Activated T-helper 1 cell treated with anti-CD3 and anti-CD28 coated beads, Interleukin-12 subunit alpha, Interleukin-12 subunit beta, Interleukin-2, Interleukin-4 antibody, amounts not matched to agents 30 ng/mL and 10 ng/mL and 1 ng/mL, durations not matched to agents 14 hours and 24 hours and 36 hours (primary cell): ENCODE results near the gene LMO4. TPM values are rescaled to one million over a fixed set of nuclear protein-coding genes. Genes with fewer than 3 reads are reported as not detected.

ENCODE experiments used
- DNase-seq: peaks from one replicate; pipeline ENCODE4 v3.0.0; 2021; ENCODE audit warnings: low spot score
- H3K27ac Mint-ChIP-seq: one replicate; pipeline ENCODE4 v1.8.0; 2021; ENCODE audit warnings: mild to moderate bottlenecking, mixed read lengths
- H3K27me3 Mint-ChIP-seq: one replicate; pipeline ENCODE4 v1.8.0; 2022; ENCODE audit warnings: mild to moderate bottlenecking, moderate library complexity, mixed read lengths; ENCODE audit not compliant: insufficient read depth
- H3K36me3 Mint-ChIP-seq: one replicate; pipeline ENCODE4 v1.8.0; 2021; ENCODE audit warnings: low read depth, mixed read lengths
- H3K4me1 Mint-ChIP-seq: one replicate; pipeline ENCODE4 v1.8.0; 2021; ENCODE audit warnings: low read depth, mixed read lengths
- H3K4me3 Mint-ChIP-seq: one replicate; pipeline ENCODE4 v1.8.0; 2021; ENCODE audit warnings: mild to moderate bottlenecking, moderate library complexity, mixed read lengths
- H3K9me3 Mint-ChIP-seq: one replicate; pipeline ENCODE4 v1.8.0; 2021; ENCODE audit warnings: mixed read lengths
- intact Hi-C: fragments of 100-400 bp; cut with micrococcal nuclease; formaldehyde crosslinking; loops from one replicate; pipeline ENCODE4 v1.15.1; 2024
- total RNA-seq: library from RNA; stranded (reverse); gene quantifications from 2 replicates; pipeline ENCODE4 v1.2.3, GENCODE V29; 2022

Gene LMO4
- total RNA-seq: 41.1 and 47.8 TPM in 2 replicates

- DNase-seq: peak; percentile 78
- H3K9me3 Mint-ChIP-seq: no peaks in the 10 kb centered on the region
- peaks cover 5% of the 10 kb centered on the region for H3K27me3 Mint-ChIP-seq
- peak within 1 kb of the TSS; percentile 94 for H3K4me3 Mint-ChIP-seq
- H3K4me1 Mint-ChIP-seq: peaks cover 45% of the 10 kb centered on the region
- peak within 1 kb of the TSS; percentile 95 for H3K27ac Mint-ChIP-seq
- H3K36me3 Mint-ChIP-seq: peaks cover 17% of the 10 kb centered on the region
- intact Hi-C loops: loop anchor here (2.0 to 5.0 kb wide), 6 partner anchors 119 to 1356 kb away; partner anchors contain the start of genes HS2ST1, PKN2, SELENOF and SH3GLB1
These were observed at the start of gene LMO4 for GRCh38 chr1:87328272-87329050. Gene LMO4 (plus strand): TSS chr1:87328880. CDS start chr1:87332016, 3,136 bp downstream.

GRCh38 chr1:87279536-87279875 lies 49.2 kb upstream of the LMO4 start:
- no peak overlapping the region for H3K4me3 Mint-ChIP-seq
- peaks cover 6% of the 10 kb centered on the region for H3K27me3 Mint-ChIP-seq
- H3K9me3 Mint-ChIP-seq: no peaks in the 10 kb centered on the region
- no peaks in the 10 kb centered on the region for H3K4me1 Mint-ChIP-seq
- no peak overlapping the region for H3K27ac Mint-ChIP-seq
- DNase-seq: no peak
- intact Hi-C loops: no loop called here
- H3K36me3 Mint-ChIP-seq: no peaks in the 10 kb centered on the region

GRCh38 chr1:87279966-87280535 lies 48.6 kb upstream of the LMO4 start:
- Mint-ChIP-seq H3K27me3 (peaks cover 6% of the 10 kb centered on the region), H3K9me3 (no peaks in the 10 kb centered on the region), H3K4me3 (no peak overlapping the region), H3K27ac (no peak overlapping the region), H3K4me1 (no peaks in the 10 kb centered on the region), H3K36me3 (no peaks in the 10 kb centered on the region)
- DNase-seq: no peak
- intact Hi-C loops: no loop called here

DNA sequence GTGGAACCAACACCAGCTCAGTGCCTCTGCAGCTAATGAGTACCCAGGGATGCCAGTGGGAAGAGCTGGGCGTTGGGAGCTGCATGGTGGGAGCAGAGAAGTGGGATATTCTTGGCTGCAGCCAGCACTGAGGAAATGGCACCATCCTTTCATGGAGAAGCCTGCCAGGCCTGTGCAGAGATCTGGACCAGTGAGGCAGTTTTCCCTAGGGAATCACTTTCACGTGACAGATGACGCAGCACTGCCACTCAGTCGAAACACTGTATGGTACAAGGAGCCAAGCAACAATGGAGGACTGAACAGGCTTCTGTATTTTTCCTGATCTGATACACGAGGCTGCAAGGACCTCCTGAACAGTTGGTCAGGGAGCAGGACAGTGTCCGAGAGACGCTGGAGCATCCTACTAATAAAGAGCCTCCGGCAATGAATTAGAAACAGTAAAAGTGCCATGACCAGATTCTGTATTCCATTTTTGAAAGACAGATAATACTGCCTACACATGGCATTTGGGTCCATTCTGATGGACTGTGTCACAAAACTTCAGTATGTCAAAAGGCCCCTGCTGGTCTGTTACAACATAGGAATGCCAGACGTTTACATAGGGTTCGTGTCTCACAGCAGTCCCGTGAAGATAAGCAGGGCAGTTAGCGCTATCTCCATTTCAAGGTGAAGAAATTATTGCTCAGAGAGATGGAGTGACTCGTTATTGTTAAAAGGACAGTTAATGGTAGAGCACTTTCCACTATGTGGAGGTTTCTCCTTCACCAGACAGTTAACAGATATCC lies 44.0 kb upstream of the LMO4 start:
- Mint-ChIP-seq H3K27me3 (peaks cover 6% of the 10 kb centered on the region), H3K4me3 (no peak overlapping the region), H3K27ac (no peak overlapping the region), H3K4me1 (no peaks in the 10 kb centered on the region), H3K36me3 (no peaks in the 10 kb centered on the region), H3K9me3 (no peaks in the 10 kb centered on the region)
- no peak for DNase-seq
- intact Hi-C loops: no loop called here

GRCh38 chr1:87291107-87291506 lies 37.6 kb upstream of the LMO4 start:
- intact Hi-C loops: loop anchor here (5.0 kb wide), 1 partner anchor 1306 kb away; no protein-coding TSS in a partner anchor
- no peaks in the 10 kb centered on the region for H3K9me3 Mint-ChIP-seq
- no peak overlapping the region for H3K27ac Mint-ChIP-seq
- H3K4me3 Mint-ChIP-seq: no peak overlapping the region
- no peak for DNase-seq
- no peaks in the 10 kb centered on the region for H3K4me1 Mint-ChIP-seq
- peaks cover 11% of the 10 kb centered on the region for H3K27me3 Mint-ChIP-seq
- no peaks in the 10 kb centered on the region for H3K36me3 Mint-ChIP-seq

DNA sequence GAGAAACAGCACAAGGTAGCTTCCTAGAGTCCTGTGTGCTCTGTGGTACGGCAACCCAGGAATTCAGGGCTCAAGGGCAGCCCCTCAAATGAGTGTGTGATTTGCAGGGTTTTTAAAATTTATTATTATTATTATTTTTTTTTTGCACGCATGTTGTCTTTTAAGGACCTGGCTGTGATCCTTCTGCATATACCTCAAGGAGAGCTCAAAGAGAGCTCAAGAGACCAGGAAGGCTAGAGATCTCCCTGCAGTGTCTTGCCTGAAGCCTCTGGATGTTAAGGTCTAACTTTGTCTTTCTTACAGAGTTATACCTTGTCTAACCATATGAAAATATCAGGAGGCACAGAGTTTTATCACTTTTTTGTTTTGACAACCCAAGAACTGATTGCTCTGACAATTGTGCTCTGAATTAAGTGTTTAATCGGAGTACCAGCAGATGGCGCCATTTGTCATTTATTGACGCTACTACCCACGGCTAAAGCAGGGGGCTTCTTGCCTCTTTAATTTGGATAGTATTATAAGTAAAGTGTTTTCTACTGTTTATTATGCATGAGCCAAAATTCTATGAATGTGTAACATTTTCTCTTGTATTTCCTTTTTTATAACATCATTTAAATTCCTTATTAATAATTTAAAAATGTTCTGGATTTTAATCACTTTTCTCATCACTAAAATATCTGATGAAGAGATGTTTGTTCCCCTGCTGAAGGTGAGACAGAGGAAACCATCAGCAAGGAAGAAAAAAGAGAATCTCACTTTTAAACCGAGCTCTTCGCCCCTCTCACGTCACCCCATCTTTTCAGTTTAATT lies 35.8 kb upstream of the LMO4 start:
- Mint-ChIP-seq H3K27ac (no peak overlapping the region), H3K36me3 (no peaks in the 10 kb centered on the region), H3K27me3 (peaks cover 11% of the 10 kb centered on the region), H3K9me3 (no peaks in the 10 kb centered on the region), H3K4me3 (no peak overlapping the region), H3K4me1 (no peaks in the 10 kb centered on the region)
- intact Hi-C loops: loop anchor here (1.0 to 5.0 kb wide), 4 partner anchors 162 to 1304 kb away; no protein-coding TSS in a partner anchor
- peak; percentile 12 for DNase-seq

DNA sequence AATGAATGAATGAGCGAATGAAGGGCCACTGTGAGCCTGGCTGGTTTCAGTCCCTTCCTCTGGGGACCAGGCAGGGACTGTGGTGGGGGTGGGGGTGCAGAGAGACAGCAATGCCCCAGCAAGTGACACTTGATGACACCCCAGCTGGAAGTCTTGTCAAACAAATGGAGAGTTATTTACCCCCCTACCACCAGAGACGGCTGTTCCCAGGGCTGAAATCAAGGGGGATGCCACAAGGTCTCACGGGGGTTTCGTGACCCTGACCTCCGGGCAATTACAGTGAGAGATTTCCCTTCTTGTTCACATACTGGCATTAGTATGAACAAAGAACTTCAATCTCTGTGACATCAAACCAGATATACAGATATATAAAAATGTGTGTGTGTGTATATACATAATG lies 34.0 kb upstream of the LMO4 start:
- intact Hi-C loops: loop anchor here (5.0 kb wide), 1 partner anchor 1303 kb away; no protein-coding TSS in a partner anchor
- H3K4me1 Mint-ChIP-seq: no peaks in the 10 kb centered on the region
- H3K4me3 Mint-ChIP-seq: no peak overlapping the region
- H3K36me3 Mint-ChIP-seq: no peaks in the 10 kb centered on the region
- no peak for DNase-seq
- peaks cover 13% of the 10 kb centered on the region for H3K27me3 Mint-ChIP-seq
- no peak overlapping the region for H3K27ac Mint-ChIP-seq
- H3K9me3 Mint-ChIP-seq: no peaks in the 10 kb centered on the region

- no peak overlapping the region for H3K27ac Mint-ChIP-seq
- H3K9me3 Mint-ChIP-seq: no peaks in the 10 kb centered on the region
- no peak for DNase-seq
- H3K4me3 Mint-ChIP-seq: no peak overlapping the region
- H3K4me1 Mint-ChIP-seq: no peaks in the 10 kb centered on the region
- peaks cover 8% of the 10 kb centered on the region for H3K27me3 Mint-ChIP-seq
- intact Hi-C loops: no loop called here
- H3K36me3 Mint-ChIP-seq: no peaks in the 10 kb centered on the region
These were observed 33.1 kb upstream of the LMO4 start for GRCh38 chr1:87295445-87296110.

GRCh38 chr1:87296206-87296605 lies 32.5 kb upstream of the LMO4 start:
- peaks cover 5% of the 10 kb centered on the region for H3K27me3 Mint-ChIP-seq
- no peaks in the 10 kb centered on the region for H3K4me1 Mint-ChIP-seq
- no peaks in the 10 kb centered on the region for H3K9me3 Mint-ChIP-seq
- no peaks in the 10 kb centered on the region for H3K36me3 Mint-ChIP-seq
- DNase-seq: no peak
- intact Hi-C loops: no loop called here
- H3K4me3 Mint-ChIP-seq: no peak overlapping the region
- H3K27ac Mint-ChIP-seq: no peak overlapping the region

DNA sequence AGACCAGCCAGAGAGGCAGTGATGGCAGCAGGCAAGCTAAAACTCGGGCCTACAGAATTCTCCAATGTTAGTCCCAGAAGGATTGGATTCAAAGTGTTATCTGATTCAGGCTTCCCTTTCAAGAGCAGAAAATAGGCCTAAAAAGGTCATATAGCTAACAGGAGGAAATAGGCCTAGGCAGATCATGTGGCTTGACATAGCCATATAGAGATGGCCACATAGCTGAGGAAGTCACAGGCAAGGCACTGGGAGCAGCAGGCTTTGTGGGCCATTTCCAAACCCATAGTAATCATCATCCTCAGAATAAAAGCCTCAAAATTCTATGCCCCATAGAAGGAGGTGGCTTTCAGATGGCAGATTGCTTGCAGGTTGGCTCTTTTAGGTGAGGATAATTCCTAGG lies 29.0 kb upstream of the LMO4 start:
- intact Hi-C loops: no loop called here
- H3K27me3 Mint-ChIP-seq: peaks cover 12% of the 10 kb centered on the region
- H3K27ac Mint-ChIP-seq: no peak overlapping the region
- H3K36me3 Mint-ChIP-seq: no peaks in the 10 kb centered on the region
- H3K4me3 Mint-ChIP-seq: no peak overlapping the region
- no peak for DNase-seq
- H3K9me3 Mint-ChIP-seq: no peaks in the 10 kb centered on the region
- H3K4me1 Mint-ChIP-seq: no peaks in the 10 kb centered on the region

GRCh38 chr1:87300628-87301027 lies 28.1 kb upstream of the LMO4 start:
- intact Hi-C loops: no loop called here
- H3K27me3 Mint-ChIP-seq: peaks cover 10% of the 10 kb centered on the region
- DNase-seq: no peak
- no peaks in the 10 kb centered on the region for H3K4me1 Mint-ChIP-seq
- no peak overlapping the region for H3K27ac Mint-ChIP-seq
- H3K9me3 Mint-ChIP-seq: no peaks in the 10 kb centered on the region
- no peak overlapping the region for H3K4me3 Mint-ChIP-seq
- no peaks in the 10 kb centered on the region for H3K36me3 Mint-ChIP-seq

DNA sequence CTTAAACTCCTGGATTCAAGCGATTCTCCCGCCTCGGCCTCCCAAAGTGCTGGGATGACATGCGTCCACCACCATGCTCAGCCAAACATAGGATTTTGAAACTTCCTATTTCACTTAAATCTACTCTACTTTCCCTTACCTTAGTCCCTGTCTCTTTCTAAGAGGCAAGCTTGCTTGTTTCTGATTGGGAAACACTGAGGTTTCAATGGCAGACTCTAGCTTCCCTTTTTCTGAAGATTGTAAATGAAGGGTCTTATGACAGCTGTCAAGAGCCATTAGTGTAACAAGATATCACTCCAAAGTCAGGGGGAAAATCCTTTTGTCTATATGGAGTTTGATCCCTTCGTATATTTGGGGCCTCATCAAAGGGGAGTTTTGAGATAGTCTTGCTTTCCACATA lies 23.5 kb upstream of the LMO4 start:
- no peaks in the 10 kb centered on the region for H3K36me3 Mint-ChIP-seq
- DNase-seq: no peak
- H3K4me1 Mint-ChIP-seq: no peaks in the 10 kb centered on the region
- H3K27ac Mint-ChIP-seq: no peak overlapping the region
- peaks cover 16% of the 10 kb centered on the region for H3K27me3 Mint-ChIP-seq
- H3K4me3 Mint-ChIP-seq: no peak overlapping the region
- intact Hi-C loops: no loop called here
- H3K9me3 Mint-ChIP-seq: no peaks in the 10 kb centered on the region
